Activated T-helper 1 cell treated with anti-CD3 and anti-CD28 coated beads, Interleukin-12 subunit alpha, Interleukin-12 subunit beta, Interleukin-2, Interleukin-4 antibody, amounts not matched to agents 30 ng/mL and 10 ng/mL and 1 ng/mL, durations not matched to agents 14 hours and 24 hours and 36 hours (primary cell): ENCODE results near the gene MS4A4A. TPM values are rescaled to one million over a fixed set of nuclear protein-coding genes. Genes with fewer than 3 reads are reported as not detected.
"Not testable (repeated sequence)": the region's sequence is repeated elsewhere in the genome, so short reads cannot be mapped to it uniquely, and the experiment has no call there.

Source experiments
- DNase-seq: peaks from one replicate; pipeline ENCODE4 v3.0.0; 2021; ENCODE audit warnings: low spot score
- H3K27ac Mint-ChIP-seq: one replicate; pipeline ENCODE4 v1.8.0; 2021; ENCODE audit warnings: mild to moderate bottlenecking, mixed read lengths
- H3K27me3 Mint-ChIP-seq: one replicate; pipeline ENCODE4 v1.8.0; 2022; ENCODE audit warnings: mild to moderate bottlenecking, moderate library complexity, mixed read lengths; ENCODE audit not compliant: insufficient read depth
- H3K36me3 Mint-ChIP-seq: one replicate; pipeline ENCODE4 v1.8.0; 2021; ENCODE audit warnings: low read depth, mixed read lengths
- H3K4me1 Mint-ChIP-seq: one replicate; pipeline ENCODE4 v1.8.0; 2021; ENCODE audit warnings: low read depth, mixed read lengths
- H3K4me3 Mint-ChIP-seq: one replicate; pipeline ENCODE4 v1.8.0; 2021; ENCODE audit warnings: mild to moderate bottlenecking, moderate library complexity, mixed read lengths
- H3K9me3 Mint-ChIP-seq: one replicate; pipeline ENCODE4 v1.8.0; 2021; ENCODE audit warnings: mixed read lengths
- intact Hi-C: fragments of 100-400 bp; cut with micrococcal nuclease; formaldehyde crosslinking; loops from one replicate; pipeline ENCODE4 v1.15.1; 2024
- total RNA-seq: library from RNA; stranded (reverse); gene quantifications from 2 replicates; pipeline ENCODE4 v1.2.3, GENCODE V29; 2022

Gene MS4A4A
- total RNA-seq, 1 donor from 2014 or later, result not detected

- no peak overlapping the region for H3K4me3 Mint-ChIP-seq
- intact Hi-C loops, result loop anchor here (1.0 to 10.0 kb wide), 2 partner anchors 349 to 442 kb away; no protein-coding TSS in a partner anchor
- H3K27me3 Mint-ChIP-seq, result no peaks in the 10 kb centered on the region
- H3K4me1 Mint-ChIP-seq, result no peaks in the 10 kb centered on the region
- no peaks in the 10 kb centered on the region for H3K9me3 Mint-ChIP-seq
- H3K27ac Mint-ChIP-seq, result no peak overlapping the region
- H3K36me3 Mint-ChIP-seq, result no peaks in the 10 kb centered on the region
- DNase-seq, result no peak
Measured at GRCh38 chr11:60265373-60266214, 14.9 kb upstream of the MS4A4A start.

GRCh38 chr11:60274416-60274815, 6.0 kb upstream of the MS4A4A start:
- H3K27me3 Mint-ChIP-seq, result no peaks in the 10 kb centered on the region

GRCh38 chr11:60281485-60281884, 1.0 kb downstream of the MS4A4A start:
- intact Hi-C loops, result no loop called here
- H3K4me1 Mint-ChIP-seq, result no peaks in the 10 kb centered on the region
- H3K36me3 Mint-ChIP-seq, result no peaks in the 10 kb centered on the region
- DNase-seq, result no peak
- H3K27ac Mint-ChIP-seq, result no peak overlapping the region
- no peaks in the 10 kb centered on the region for H3K9me3 Mint-ChIP-seq
- no peaks in the 10 kb centered on the region for H3K27me3 Mint-ChIP-seq
- H3K4me3 Mint-ChIP-seq, result no peak overlapping the region

More at GRCh38 chr11:60274416-60274815, 6.0 kb upstream of the MS4A4A start:
- Mint-ChIP-seq H3K9me3 (peaks cover 5% of the 10 kb centered on the region), H3K27ac (no peak overlapping the region), H3K4me1 (no peaks in the 10 kb centered on the region), H3K4me3 (no peak overlapping the region), H3K36me3 (no peaks in the 10 kb centered on the region)
- DNase-seq, result no peak
- intact Hi-C loops, result no loop called here

GRCh38 chr11:60282286-60282685, 1.8 kb downstream of the MS4A4A start:
- DNase-seq, result no peak
- Mint-ChIP-seq H3K4me1 (no peaks in the 10 kb centered on the region), H3K36me3 (no peaks in the 10 kb centered on the region), H3K4me3 (no peak overlapping the region), H3K9me3 (no peaks in the 10 kb centered on the region), H3K27ac (no peak overlapping the region), H3K27me3 (no peaks in the 10 kb centered on the region)
- intact Hi-C loops, result no loop called here

- H3K4me3 Mint-ChIP-seq, intact Hi-C loops, H3K36me3 Mint-ChIP-seq, H3K27me3 Mint-ChIP-seq, H3K4me1 Mint-ChIP-seq, DNase-seq, H3K9me3 Mint-ChIP-seq, H3K27ac Mint-ChIP-seq: not testable (repeated sequence)
Measured at GRCh38 chr11:60285411-60286126, 5.1 kb downstream of the MS4A4A start.

- Mint-ChIP-seq H3K27me3 (no peaks in the 10 kb centered on the region), H3K9me3 (no peaks in the 10 kb centered on the region), H3K36me3 (no peaks in the 10 kb centered on the region), H3K4me1 (no peaks in the 10 kb centered on the region), H3K4me3 (no peak overlapping the region), H3K27ac (no peak overlapping the region)
- no peak for DNase-seq
- intact Hi-C loops, result no loop called here
Measured at GRCh38 chr11:60288531-60288930, 8.1 kb downstream of the MS4A4A start.

- H3K36me3 Mint-ChIP-seq, result no peaks in the 10 kb centered on the region
- H3K9me3 Mint-ChIP-seq, result no peaks in the 10 kb centered on the region
- no peak overlapping the region for H3K4me3 Mint-ChIP-seq
- H3K4me1 Mint-ChIP-seq, result no peaks in the 10 kb centered on the region
- DNase-seq, result no peak
- no peaks in the 10 kb centered on the region for H3K27me3 Mint-ChIP-seq
- intact Hi-C loops, result no loop called here
- no peak overlapping the region for H3K27ac Mint-ChIP-seq
Measured at GRCh38 chr11:60292145-60292544, 11.7 kb downstream of the MS4A4A start.

GRCh38 chr11:60301178-60301577, 20.7 kb downstream of the MS4A4A start:
- no peaks in the 10 kb centered on the region for H3K4me1 Mint-ChIP-seq
- H3K4me3 Mint-ChIP-seq, result no peak overlapping the region
- H3K27ac Mint-ChIP-seq, result no peak overlapping the region
- DNase-seq, result no peak
- intact Hi-C loops, result no loop called here
- H3K36me3 Mint-ChIP-seq, result no peaks in the 10 kb centered on the region
- no peaks in the 10 kb centered on the region for H3K9me3 Mint-ChIP-seq
- no peaks in the 10 kb centered on the region for H3K27me3 Mint-ChIP-seq

- H3K36me3 Mint-ChIP-seq, intact Hi-C loops, H3K9me3 Mint-ChIP-seq, H3K4me1 Mint-ChIP-seq, H3K27me3 Mint-ChIP-seq, H3K4me3 Mint-ChIP-seq, DNase-seq, H3K27ac Mint-ChIP-seq: not testable (repeated sequence)
Measured at GRCh38 chr11:60301884-60302283, 21.4 kb downstream of the MS4A4A start.

GRCh38 chr11:60303661-60304060, 23.2 kb downstream of the MS4A4A start:
- intact Hi-C loops, result no loop called here
- H3K4me1 Mint-ChIP-seq, result no peaks in the 10 kb centered on the region
- no peak for DNase-seq
- no peaks in the 10 kb centered on the region for H3K36me3 Mint-ChIP-seq
- H3K4me3 Mint-ChIP-seq, result no peak overlapping the region
- no peak overlapping the region for H3K27ac Mint-ChIP-seq
- no peaks in the 10 kb centered on the region for H3K27me3 Mint-ChIP-seq
- H3K9me3 Mint-ChIP-seq, result no peaks in the 10 kb centered on the region

GRCh38 chr11:60305906-60306619, 25.6 kb downstream of the MS4A4A start:
- H3K27me3 Mint-ChIP-seq, result no peaks in the 10 kb centered on the region
- H3K4me3 Mint-ChIP-seq, result no peak overlapping the region
- no peaks in the 10 kb centered on the region for H3K4me1 Mint-ChIP-seq
- H3K27ac Mint-ChIP-seq, result no peak overlapping the region
- no peaks in the 10 kb centered on the region for H3K36me3 Mint-ChIP-seq
- no peak for DNase-seq
- H3K9me3 Mint-ChIP-seq, result no peaks in the 10 kb centered on the region
- intact Hi-C loops, result no loop called here

- no peak overlapping the region for H3K27ac Mint-ChIP-seq
Measured at GRCh38 chr11:60307507-60308195, 27.2 kb downstream of the MS4A4A start.

More at GRCh38 chr11:60307507-60308195, 27.2 kb downstream of the MS4A4A start:
- no peak for DNase-seq
- Mint-ChIP-seq H3K9me3 (no peaks in the 10 kb centered on the region), H3K4me1 (no peaks in the 10 kb centered on the region), H3K4me3 (no peak overlapping the region), H3K36me3 (no peaks in the 10 kb centered on the region), H3K27me3 (no peaks in the 10 kb centered on the region)
- intact Hi-C loops, result no loop called here
